Endometrium (tissue), 2 donors: ENCODE results near the gene GCAT.
"Not testable (repeated sequence)": the region's sequence is repeated elsewhere in the genome, so short reads cannot be mapped to it uniquely, and the experiment has no call there.

ENCODE experiments used
- FAIRE-seq: peaks from 2 replicates; lab custom pipeline; 2012; peaks lifted over from hg19 to GRCh38; lab: Jason Lieb, UNC
- donor health status: control.
- donor health status: control.

Gene GCAT

GRCh38 chr22:37782340-37783168 is 25.2 kb upstream of the GCAT start:
- no peak for FAIRE-seq

- no peak for FAIRE-seq
These were observed 22.8 kb upstream of the GCAT start for GRCh38 chr22:37784829-37785495.

- no peak for FAIRE-seq
These were observed 17.5 kb upstream of the GCAT start for GRCh38 chr22:37790234-37790633.

GRCh38 chr22:37792494-37792893 is 15.2 kb upstream of the GCAT start:
- FAIRE-seq: no peak

GRCh38 chr22:37794376-37794775 is 13.4 kb upstream of the GCAT start:
- no peak for FAIRE-seq

GRCh38 chr22:37796079-37796478 is 11.7 kb upstream of the GCAT start:
- FAIRE-seq: no peak

GRCh38 chr22:37797259-37797658 is 10.5 kb upstream of the GCAT start:
- not testable (repeated sequence) for FAIRE-seq

- FAIRE-seq: no peak
These were observed 9.7 kb upstream of the GCAT start for GRCh38 chr22:37797874-37798500.

- FAIRE-seq: not testable (repeated sequence)
These were observed 7.8 kb upstream of the GCAT start for GRCh38 chr22:37799979-37800378.

- no peak for FAIRE-seq
These were observed 5.8 kb upstream of the GCAT start for GRCh38 chr22:37801946-37802309.

GRCh38 chr22:37802310-37803194 is 5.2 kb upstream of the GCAT start:
- no peak for FAIRE-seq

GRCh38 chr22:37803195-37803638 is 4.5 kb upstream of the GCAT start:
- FAIRE-seq: no peak

GRCh38 chr22:37803639-37804351 is 3.9 kb upstream of the GCAT start:
- FAIRE-seq: no peak

- no peak for FAIRE-seq
These were observed 3.3 kb upstream of the GCAT start for GRCh38 chr22:37804352-37804880.

- FAIRE-seq: no peak
These were observed 2.6 kb upstream of the GCAT start for GRCh38 chr22:37804881-37805809.

- no peak for FAIRE-seq
These were observed 1.9 kb upstream of the GCAT start for GRCh38 chr22:37805810-37806277.

- FAIRE-seq: no peak
These were observed 1.1 kb upstream of the GCAT start for GRCh38 chr22:37806409-37807333.

- no peak for FAIRE-seq
These were observed 542 bp downstream of the GCAT start for GRCh38 chr22:37808294-37808657.
